Measurements from ENCODE around the gene NCOA3. TPM values are rescaled to one million over a fixed set of nuclear protein-coding genes. Genes with fewer than 3 reads are reported as not detected.
A peak's percentile ranks its signal among the peaks of the same experiment; 100 is the strongest.

Gene NCOA3
- total and polyA plus RNA-seq, 2 experiments from 2014 or later = 6.7 to 16.2 TPM

DNA sequence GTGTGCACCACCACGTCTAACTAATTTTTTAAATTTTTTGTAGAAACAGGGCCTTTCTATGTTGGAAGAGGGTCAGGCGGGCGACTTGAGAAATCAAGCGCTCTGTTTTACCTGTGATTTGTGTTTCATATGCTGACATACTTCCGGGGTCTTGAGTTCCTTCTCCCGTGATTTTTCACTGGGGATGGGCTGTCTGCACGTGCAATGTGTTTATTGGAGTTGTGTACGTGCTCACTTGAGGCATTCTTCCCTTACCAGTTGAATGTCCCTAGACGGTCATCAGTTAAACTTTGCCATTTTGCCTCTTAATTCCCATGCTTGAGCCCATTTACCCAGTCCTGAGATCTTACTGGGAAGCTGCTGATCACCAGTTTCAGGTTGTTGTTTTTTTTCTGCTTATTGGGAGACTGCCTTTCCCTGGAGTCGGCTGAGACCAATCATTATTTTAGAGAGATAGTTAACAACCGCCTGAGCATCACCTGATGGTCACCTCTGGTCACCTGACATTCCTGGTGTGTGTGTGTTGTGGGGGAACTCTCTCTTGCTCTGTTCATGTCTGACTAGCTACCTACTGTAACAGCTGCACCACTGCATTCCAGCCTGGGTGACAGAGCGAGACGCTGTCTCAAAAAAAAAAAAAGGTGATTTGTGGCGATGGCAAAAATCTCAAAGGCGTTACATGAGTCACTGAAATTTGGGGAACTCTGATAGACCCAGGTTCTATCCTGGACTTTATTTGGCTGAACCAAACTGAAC lies 34.8 kb upstream of the NCOA3 start:
- Histone ChIP-seq H3K9me3 (ENCODE audit: low read depth) (no peaks in the 10 kb centered on the region), H3K36me3 (no peaks in the 10 kb centered on the region), H3K4me3 (no peak overlapping the region), H3K27me3 (no peaks in the 10 kb centered on the region), H3K4me1 (ENCODE audit: low read depth) (no peaks in the 10 kb centered on the region), H3K27ac (no peak overlapping the region)
- DNase-seq (ENCODE audit: low read depth in 1 of 2, low spot score in 1 of 2) = no peak
- TF ChIP-seq, protein P1, sequence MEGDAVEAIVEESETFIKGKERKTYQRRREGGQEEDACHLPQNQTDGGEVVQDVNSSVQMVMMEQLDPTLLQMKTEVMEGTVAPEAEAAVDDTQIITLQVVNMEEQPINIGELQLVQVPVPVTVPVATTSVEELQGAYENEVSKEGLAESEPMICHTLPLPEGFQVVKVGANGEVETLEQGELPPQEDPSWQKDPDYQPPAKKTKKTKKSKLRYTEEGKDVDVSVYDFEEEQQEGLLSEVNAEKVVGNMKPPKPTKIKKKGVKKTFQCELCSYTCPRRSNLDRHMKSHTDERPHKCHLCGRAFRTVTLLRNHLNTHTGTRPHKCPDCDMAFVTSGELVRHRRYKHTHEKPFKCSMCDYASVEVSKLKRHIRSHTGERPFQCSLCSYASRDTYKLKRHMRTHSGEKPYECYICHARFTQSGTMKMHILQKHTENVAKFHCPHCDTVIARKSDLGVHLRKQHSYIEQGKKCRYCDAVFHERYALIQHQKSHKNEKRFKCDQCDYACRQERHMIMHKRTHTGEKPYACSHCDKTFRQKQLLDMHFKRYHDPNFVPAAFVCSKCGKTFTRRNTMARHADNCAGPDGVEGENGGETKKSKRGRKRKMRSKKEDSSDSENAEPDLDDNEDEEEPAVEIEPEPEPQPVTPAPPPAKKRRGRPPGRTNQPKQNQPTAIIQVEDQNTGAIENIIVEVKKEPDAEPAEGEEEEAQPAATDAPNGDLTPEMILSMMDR (IDR thresholded peaks at IDR 0.05; ENCODE audit: low read depth, low read length) = no peak

DNA sequence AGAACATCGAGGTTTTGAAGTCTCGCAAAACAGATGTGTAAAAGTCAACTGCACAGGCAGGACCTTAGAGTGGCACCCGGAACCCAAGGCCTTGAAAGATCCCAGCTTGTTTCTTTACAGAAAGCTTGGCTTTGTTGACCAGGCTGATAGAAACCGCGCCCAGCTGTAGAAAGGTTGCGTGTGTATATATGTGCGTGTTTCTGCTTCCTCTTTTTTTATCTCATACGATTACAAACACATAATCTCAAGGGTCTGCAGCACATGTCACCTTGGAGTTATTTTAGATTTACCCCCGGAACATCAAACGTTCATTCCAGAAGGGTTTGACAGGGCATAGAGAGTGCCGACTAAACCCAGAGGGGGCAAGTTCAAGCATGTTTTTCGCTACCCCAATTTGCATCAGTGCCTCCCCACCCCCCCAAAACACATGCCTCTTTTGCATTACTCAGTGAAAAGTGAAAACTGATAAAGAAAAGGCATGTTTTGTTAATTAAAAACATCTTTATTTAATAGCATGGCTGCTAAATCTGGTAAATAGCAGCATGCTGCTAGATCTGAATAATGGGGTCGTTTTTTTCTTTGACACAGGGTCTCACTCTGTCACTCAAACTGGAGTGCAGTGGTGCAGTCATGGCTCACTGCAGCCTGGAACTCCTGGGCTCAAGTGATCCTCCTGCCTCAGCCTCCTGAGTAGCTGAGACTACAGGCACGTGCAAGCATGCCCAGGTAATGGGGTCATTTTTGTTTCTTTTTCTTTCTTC lies 33.2 kb upstream of the NCOA3 start:
- DNase-seq (ENCODE audit: low read depth in 1 of 2, low spot score in 1 of 2) = no peak
- H3K9me3 ChIP-seq (ENCODE audit: low read depth) = no peaks in the 10 kb centered on the region
- H3K36me3 ChIP-seq = no peaks in the 10 kb centered on the region
- H3K4me1 ChIP-seq (ENCODE audit: low read depth) = no peaks in the 10 kb centered on the region
- TF ChIP-seq, protein P1 (IDR thresholded peaks at IDR 0.05; ENCODE audit: low read depth, low read length) = no peak
- H3K27me3 ChIP-seq = no peaks in the 10 kb centered on the region
- H3K27ac ChIP-seq = no peak overlapping the region
- no peak overlapping the region for H3K4me3 ChIP-seq

DNA sequence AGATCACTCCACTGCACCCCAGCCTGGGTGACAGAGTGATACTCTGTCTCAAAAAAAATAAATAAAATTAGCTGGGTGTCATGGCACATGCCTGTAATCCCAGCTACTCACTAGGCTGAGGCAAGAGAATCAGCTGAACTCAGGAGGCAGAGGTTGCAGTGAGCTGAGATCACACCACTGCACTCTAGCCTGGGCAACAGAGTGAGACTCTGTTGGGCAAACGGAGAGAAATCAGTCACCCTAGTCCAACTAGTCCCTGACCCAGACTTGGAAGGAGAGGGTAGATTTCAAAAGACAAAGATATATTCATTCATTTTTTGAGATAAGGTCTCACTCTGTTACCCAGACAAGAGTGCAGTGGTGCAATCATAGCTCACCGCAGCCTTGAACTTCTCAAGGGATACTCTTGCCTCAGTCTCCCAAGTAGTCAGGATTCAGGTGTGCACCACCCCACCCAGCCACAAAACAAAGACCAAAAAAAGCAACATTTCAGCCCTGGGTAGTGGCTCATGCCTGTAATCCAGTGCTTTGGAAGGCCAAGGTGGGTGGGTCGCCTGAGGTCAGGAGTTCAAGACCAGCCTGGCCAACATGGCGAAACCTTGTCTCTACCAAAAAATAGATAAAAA lies 26.2 kb upstream of the NCOA3 start:
- Histone ChIP-seq H3K4me3 (no peak overlapping the region), H3K9me3 (ENCODE audit: low read depth) (no peaks in the 10 kb centered on the region), H3K4me1 (ENCODE audit: low read depth) (no peaks in the 10 kb centered on the region), H3K36me3 (no peaks in the 10 kb centered on the region), H3K27ac (no peak overlapping the region), H3K27me3 (no peaks in the 10 kb centered on the region)
- peak in 1 of 2 donors; percentile 16 for DNase-seq (ENCODE audit: low read depth in 1 of 2, low spot score in 1 of 2)
- TF ChIP-seq, protein P1 (IDR thresholded peaks at IDR 0.05; ENCODE audit: low read depth, low read length) = no peak

DNA sequence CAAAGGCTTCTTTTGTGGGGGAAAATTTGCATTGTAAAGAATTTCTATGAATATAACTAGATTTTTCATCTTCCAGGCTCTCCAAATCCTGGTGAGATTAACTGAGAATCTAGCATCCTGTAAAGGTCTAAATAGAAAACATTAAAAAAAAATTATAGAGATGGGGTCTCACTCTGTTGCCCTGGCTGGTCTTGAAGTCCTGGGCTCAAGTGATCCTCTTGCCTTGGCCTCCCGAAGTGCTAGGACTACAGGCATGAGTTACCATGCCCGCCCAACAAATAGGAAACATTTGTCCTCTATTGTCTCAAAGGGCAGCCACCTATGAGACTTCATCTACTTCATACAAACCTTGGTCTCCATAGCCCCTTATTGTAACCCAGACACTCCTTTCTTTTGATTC lies 25.2 kb upstream of the NCOA3 start:
- Histone ChIP-seq H3K9me3 (ENCODE audit: low read depth) (no peaks in the 10 kb centered on the region), H3K27me3 (no peaks in the 10 kb centered on the region), H3K4me3 (no peak overlapping the region), H3K4me1 (ENCODE audit: low read depth) (no peaks in the 10 kb centered on the region), H3K36me3 (no peaks in the 10 kb centered on the region), H3K27ac (no peak overlapping the region)
- DNase-seq (ENCODE audit: low read depth in 1 of 2, low spot score in 1 of 2) = no peak
- TF ChIP-seq, protein P1 (IDR thresholded peaks at IDR 0.05; ENCODE audit: low read depth, low read length) = no peak

DNA sequence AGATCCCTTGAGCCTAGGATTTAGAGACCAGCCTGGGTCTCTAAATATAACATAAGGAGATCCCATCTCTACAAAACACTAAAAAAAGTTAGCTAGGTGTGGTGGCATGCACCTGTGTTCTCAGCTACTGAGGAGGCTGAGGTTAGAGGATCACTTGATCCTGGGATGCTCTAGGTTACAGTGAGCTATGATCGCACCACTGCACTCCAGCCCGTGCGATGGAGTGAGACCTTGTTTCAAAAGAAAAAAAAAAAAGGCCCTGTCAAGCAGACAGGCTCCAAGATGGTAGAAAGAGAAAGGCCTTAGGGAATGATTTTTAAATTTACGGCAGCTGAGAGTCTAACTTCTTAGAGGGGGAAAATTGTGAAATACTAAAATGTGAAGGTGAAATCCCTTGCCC lies 22.6 kb upstream of the NCOA3 start:
- Histone ChIP-seq H3K27ac (no peak overlapping the region), H3K4me1 (ENCODE audit: low read depth) (no peaks in the 10 kb centered on the region), H3K27me3 (no peaks in the 10 kb centered on the region), H3K4me3 (no peak overlapping the region), H3K9me3 (ENCODE audit: low read depth) (no peaks in the 10 kb centered on the region), H3K36me3 (no peaks in the 10 kb centered on the region)
- DNase-seq (ENCODE audit: low read depth in 1 of 2, low spot score in 1 of 2) = no peak
- TF ChIP-seq, protein P1 (IDR thresholded peaks at IDR 0.05; ENCODE audit: low read depth, low read length) = no peak

Data from cardiac muscle cell (in vitro differentiated cells and primary cell).